GM10266 (cell line): ENCODE data around the gene DPP3.

Source experiments
- DNase-seq: peaks from one replicate; pipeline ENCODE4 v3.0.0; 2012; ENCODE audit errors: extremely low spot score
- CTCF ChIP-seq: IDR thresholded peaks from 2 replicates; pipeline ENCODE4 v1.5.1; 2012; ENCODE audit warnings: mild to moderate bottlenecking, low read depth; ENCODE audit not compliant: control insufficient read depth, insufficient read depth; ENCODE audit errors: missing control alignments

Gene DPP3

GRCh38 chr11:66556086-66556485 lies 75.9 kb downstream of the DPP3 start:
- DNase-seq = no peak
- TF ChIP-seq CTCF = no peak

GRCh38 chr11:66557733-66558326 lies 77.6 kb downstream of the DPP3 start:
- TF ChIP-seq CTCF = no peak
- DNase-seq = no peak
